NCI-H345 treated with DMSO at 0.1 percent for 48 hours (cell line): ENCODE measurements around the gene GPX5.
"Not testable (repeated sequence)": the region's sequence is repeated elsewhere in the genome, so short reads cannot be mapped to it uniquely, and the experiment has no call there.

ENCODE experiments used
- DNase-seq: peaks from one replicate; lab custom pipeline; 2025; ENCODE audit not compliant: unreplicated experiment; lab: John Stamatoyannopoulos, UW

Gene GPX5, protein sequence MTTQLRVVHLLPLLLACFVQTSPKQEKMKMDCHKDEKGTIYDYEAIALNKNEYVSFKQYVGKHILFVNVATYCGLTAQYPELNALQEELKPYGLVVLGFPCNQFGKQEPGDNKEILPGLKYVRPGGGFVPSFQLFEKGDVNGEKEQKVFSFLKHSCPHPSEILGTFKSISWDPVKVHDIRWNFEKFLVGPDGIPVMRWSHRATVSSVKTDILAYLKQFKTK

DNA sequence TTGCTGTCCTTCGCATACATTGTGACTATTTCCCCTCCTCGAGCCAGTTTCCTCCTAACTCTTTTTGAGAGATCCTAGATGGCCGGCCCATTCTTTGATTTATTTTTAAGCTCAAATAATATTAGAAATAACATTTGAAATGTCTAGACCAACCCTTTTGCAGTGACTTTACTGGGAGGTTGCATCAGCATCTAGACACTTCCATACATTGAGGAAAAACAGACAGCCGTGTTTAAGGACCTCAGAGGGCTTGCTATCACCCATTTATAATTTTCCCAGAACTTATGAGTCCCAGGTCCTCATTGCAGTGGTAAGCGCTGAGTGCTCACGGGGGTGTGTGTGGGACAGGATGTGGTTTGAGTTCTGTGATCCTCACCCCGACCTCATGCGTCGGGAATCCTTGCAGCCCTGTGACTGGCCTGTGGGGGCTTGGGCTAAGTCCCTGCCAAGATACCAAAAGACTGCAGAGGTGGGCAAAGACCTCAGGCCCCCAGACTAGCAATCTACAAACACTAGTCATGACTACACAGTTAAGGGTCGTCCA is at the start of gene GPX5:
GPX5 (plus strand) TSS at position 386 of the 544 bp plus-strand sequence; CDS start at position 519, 133 bp downstream.
- DNase-seq, result no peak

DNA sequence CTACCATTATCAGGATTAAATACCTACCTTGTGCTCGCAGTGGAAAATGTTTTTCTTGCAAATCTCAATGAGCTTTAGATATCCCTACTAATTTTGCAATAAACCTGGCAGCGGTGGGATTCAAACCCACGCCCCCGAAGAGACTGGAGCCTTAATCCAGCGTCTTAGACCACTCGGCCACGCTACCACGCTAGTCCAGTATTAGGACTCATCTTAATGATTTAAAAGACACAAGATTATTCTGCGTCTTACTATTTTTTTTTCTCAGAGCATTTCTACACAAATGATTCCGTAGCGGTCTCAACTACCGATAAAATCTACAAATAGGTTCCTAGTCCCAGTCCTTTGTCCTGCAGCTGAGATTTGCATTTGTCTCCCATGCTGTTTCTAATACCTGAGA is 47.2 kb upstream of the GPX5 start:
- DNase-seq, result no peak

DNA sequence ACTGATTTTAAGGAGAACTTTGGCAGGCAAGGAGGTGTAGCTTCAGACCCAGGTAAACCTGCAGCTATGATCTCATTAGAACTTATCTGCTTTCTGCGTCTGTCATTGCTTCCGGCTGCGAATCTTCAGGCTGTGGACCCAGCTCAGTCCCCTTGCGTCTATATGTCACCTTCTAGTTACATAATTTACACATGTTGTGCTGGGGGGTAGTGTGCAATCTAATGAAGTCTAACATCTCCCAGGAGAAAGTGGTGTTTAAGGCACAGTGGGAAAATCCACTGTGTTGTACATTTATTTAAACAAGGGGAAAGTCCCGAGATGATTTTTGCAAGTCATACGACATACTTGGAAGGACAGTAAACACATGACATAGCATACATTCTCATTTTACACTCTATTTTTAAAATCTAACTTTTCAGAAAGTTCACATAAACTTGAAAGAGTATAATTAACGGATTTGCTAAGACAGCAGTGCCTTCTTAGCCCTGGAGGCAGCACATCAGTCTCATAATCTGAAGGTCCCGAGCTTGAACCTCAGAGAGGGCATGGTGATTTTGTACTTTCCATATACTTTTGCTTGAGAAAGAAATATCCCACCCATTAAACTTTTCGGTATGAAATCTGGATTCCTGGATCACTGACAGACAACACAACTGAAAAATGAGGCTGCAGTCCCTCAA is 45.3 kb upstream of the GPX5 start:
- DNase-seq, result no peak

DNA sequence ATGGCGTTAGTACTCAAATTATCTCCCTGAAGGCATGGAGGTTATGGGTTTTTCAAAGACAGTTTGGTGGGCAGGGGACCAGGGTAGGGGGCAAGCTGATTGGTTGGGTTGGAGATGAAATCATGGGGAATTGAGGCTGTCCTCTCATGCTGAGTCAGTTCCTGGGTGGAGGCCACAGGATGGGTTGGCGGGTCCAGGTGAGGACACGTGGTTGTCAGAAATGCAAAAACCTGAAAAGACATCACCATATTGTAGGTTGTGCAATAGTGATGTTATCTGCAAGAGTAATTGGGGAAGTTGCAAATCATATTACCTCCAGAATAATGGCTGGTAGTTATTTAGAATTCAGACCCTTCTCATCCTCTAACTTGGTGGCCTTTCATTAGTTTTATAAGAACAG is 40.2 kb upstream of the GPX5 start:
- DNase-seq, result no peak

DNA sequence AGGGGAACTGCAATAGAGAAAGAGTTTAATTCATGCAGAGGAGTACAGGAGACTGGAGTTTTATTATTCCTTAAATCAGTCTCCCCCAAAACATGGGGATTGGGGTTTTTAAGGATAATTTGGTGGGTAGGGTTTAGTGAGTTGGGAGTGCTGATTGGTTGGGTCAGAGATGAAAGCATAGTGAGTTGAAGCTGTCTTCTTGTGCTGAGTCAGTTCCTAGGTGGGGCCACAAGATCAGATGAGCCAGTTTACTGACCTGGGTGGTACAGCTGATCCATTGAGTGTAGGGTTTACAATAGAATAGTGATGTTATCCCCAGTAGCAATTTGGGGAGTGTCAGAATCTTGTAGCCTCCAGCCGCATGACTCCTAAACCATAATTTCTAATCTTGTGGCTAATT is 39.1 kb upstream of the GPX5 start:
- no peak for DNase-seq

DNA sequence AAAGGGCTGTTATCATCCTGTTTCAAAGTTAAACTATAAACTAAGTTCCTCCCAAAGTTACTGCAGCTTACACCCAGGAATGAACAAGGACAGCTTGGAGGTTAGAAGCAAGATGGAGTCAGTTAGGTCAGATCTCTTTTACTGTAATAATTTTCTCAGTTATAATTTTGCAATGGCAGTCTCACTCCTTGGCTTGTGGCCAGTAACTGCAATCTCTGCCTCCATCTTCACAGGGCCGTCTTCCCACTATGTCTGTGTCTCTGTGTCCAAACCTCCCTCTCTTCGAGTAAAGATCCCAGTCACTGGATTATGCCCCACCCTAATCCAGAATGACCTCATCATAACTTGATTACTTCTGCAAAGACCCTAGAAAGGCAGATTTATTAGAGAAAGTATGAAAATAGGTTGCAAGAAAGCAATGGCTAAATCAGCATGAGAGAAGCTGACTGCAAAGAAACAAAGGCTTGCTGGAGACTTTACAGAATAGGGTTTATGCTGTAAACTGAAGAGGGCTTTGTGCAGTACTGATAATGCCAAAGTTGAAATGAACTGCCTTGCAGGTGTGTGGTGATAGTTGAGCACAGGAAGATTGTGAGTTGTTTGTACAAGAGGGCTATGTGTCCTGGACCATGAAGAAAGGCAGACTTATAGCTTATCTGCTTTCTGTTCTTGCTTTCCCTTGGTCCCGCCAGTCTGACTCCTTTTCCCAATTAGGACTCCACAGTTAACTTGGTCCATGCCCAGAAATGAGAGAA is 38.5 kb upstream of the GPX5 start:
- DNase-seq, result no peak

DNA sequence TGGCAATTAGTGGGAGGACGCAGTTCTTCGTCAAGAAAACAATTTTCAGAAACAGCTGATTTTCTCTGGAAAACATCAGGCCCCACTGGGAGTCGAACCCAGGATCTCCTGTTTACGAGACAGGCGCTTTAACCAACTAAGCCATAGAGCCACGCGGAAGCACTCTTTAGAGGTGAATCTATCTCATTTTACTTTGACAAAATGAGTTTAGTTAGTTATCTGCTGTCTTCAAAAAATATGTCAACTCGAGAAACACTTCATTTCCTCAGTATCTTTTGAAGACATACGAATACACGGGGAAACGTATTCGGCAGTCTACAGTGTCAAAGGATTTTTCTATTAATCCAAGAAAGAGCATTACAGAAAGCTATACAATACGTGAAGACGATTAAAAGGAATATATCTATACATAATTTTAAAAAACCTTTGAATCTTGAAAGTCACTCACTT is 36.7 kb upstream of the GPX5 start:
- no peak for DNase-seq

DNA sequence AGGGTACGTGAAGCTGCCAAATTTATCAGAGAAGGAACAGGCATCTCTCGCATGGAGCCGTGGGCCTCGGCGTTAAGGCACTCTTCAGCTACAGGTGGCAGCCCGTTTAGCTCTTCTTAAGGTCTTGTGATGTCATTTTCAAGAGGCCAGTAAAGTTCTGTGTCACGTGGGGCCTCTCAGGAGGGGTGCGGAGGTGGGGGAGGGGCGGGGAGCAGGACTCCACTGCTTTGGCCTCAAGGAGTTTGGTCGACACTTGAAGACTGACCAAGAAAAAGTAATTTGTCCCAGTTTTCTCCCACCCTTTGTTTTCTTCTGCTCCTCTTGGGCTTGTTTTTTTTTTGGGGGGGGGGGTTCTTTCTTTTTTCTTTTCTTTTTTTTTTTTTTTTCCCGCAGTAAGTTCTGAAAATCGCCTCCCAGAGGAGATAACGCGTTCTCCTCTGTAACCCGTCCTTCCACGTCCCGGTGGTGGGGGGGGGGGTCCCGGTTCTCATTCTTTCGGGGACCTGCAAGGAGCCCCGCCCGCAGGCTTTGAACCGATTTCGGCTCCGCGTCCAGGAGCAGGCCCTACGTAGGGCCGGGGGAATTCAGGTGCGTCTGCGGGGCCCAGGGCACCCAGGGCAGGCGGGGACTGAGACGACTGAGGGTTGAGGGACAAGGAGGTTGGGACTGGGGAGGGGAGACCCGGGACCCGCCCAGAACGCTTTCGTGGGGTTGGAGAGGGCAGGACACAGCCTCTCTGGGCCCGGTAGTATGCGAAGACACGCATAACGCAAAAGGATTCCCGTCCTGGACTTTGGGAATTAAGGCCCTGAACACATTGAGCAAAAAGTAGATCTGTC is 36.1 kb upstream of the GPX5 start:
- no peak for DNase-seq

DNA sequence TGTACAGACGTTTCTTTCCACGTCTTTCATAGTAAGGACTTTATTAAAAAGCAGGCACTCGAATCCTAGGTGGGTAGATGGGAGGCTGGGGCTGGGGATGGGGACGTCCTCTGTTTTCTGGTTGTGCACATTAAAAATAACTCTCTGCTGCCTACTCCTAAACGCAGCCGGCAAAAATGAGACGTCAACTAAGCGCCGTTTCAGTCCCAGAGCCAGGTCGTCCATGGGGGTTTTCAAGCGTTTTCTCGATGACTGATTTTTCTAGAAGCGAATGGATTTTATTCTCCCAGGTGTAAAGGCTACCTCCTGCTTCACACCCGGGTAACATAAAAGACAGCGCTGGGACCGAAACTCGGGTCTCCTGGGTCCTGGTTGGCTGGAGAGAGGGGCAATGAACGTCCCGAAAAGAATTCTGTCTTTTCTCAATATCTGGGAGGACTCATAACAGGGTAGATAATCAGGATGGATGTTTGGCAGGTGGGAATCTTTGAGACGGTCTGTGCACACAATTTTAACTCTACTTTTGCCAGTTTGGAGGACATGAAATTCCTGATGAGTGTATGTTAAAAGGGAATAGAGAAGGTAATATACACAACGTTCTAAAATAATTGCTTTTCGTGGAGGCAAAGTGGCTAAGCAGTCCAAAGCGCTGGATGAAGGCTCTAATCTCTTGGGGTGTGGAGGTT is 35.3 kb upstream of the GPX5 start:
- no peak for DNase-seq

DNA sequence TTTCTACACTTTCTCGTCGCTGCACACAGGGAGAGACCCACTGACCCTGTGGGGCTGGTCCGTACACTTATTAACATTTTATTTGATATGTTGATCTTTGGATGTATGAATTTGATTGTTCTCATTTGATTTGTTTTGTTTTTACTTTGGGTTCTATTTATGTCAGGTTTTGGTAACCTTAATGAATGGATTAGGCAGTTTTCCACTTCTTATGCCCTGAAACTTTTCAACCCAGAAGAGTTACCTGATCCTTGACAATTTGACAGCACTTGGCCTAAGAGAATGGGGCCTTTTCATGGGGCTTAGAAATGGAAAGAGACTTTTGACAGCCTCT is 33.7 kb upstream of the GPX5 start:
- no peak for DNase-seq

DNA sequence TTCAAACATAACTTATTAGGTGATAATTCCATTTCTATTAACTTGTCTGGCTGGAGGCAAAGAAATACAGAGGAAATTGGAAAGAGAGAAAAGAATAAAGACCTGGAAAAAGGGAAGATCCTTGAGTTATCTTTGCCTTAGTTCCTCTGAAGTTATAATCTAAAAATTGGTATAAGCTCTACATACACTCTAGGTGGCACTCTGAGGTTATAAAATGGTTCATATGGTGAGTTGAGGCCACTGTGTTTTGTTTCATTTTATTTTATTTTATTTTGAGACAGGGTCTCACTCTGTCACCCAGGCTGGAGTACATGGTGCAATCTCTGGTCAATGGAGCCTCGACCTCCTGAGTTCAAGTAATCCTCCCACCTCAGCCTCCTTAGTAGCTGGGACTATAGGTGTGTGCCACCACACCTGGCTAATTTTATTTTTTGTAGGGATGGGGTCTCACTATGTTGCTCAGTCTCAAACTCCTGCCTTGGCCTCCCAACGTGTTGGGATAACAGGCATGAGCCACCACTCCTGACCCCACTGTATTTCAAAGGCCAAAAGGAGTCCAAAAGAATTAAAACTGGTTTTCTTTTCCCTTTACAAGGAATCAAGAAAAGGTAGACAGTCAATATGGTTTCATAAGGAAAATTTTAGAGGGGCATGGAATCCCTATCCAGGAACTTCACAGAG is 29.4 kb upstream of the GPX5 start:
- no peak for DNase-seq

DNA sequence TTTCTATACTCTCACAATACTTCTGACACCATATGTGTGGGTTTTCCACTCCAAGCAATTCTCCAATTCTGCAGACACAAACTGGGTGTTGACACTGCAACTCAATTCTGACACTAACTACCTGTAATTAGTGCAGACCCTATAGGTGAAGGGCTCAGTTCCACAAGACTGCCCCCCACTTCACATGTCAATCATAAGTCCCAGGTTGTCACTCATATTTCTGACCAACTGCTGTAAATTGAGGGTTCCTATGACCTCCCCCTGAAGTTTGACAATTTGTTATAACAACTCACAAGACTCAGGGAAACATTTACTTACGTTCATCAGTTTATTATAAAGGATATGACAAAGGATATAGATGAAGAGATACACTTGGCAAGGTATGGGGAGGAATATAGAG is 28.4 kb upstream of the GPX5 start:
- DNase-seq, result no peak

DNA sequence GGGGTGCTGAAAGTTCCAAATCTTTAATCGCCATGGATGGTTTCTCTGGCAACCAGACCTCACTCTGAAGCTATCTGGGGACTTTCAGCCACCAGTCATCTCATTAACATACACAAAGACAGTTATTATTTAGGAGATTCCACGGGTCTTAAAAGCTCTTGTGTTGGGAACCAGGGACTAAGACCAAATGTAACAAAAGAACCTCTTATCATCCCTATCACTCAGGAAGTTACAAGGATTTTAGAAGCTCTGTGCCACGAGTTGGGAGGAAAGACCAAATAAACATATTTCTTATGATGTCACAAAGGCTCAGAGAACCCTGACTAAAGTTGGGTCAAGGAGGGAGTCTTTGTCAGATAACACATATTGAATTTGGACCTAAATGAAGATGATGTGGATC is 27.8 kb upstream of the GPX5 start:
- DNase-seq, result no peak

DNA sequence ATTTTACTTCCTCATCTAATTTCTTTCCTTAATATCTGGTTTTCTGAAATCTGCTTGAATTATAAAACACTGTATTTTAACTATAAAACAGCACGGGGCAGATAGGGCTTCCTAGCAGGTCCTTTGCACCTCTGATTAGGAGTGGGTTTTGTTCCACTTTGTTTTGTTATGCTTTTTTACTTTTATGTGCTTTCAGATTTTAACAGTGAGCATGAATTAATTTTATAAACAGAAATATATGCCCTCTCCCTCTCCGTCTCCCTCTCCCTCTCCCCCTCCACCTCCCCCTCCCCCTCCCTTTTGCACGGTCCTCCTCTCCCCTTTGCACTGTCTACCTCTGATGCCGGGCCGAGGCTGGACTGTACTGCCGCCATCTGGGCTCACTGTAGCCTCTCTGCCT is 24.4 kb upstream of the GPX5 start:
- no peak for DNase-seq

DNA sequence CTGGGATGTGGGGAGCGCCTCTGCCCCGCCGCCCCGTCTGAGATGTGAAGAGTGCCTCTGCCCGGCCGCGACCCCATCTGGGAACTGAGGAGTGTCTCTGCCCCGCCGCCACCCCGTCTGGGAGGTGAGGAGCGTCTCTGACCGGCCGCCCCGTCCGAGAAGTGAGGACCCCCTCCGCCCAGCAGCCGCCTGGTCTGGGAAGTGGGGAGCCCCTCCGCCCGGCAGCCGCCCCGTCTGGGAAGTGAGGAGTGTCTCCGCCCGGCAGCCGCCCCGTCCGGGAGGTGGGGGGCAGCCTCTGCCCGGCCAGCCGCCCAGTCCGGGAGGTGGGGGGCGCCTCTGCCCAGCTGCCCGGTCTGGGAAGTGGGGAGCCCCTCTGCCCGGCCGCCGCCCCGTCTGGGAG is 23.5 kb upstream of the GPX5 start:
- not testable (repeated sequence) for DNase-seq

DNA sequence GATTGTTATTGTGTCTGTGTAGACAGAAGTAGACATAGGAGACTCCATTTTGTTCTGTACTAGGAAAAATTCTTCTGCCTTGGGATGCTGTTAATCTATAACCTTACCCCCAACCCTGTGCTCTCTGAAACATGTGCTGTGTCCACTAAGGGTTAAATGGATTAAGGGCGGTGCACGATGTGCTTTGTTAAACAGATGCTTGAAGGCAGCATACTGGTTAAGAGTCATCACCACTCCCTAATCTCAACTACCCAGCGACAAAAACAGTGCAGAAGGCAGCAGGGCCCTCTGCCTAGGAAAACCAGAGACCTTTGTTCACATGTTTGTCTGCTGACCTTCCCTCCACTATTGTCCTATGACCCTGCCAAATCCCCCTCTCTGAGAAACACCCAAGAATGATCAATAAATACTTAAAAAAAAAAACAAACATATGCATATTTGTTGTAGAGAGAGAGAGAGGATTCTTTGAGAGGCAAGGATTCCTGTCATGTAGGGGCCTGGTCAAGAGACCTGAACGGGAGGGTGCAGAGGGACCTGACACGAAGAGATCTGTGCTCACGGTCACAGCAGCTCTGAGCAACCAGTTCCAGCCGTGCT is 22.9 kb upstream of the GPX5 start:
- DNase-seq, result not testable (repeated sequence)

DNA sequence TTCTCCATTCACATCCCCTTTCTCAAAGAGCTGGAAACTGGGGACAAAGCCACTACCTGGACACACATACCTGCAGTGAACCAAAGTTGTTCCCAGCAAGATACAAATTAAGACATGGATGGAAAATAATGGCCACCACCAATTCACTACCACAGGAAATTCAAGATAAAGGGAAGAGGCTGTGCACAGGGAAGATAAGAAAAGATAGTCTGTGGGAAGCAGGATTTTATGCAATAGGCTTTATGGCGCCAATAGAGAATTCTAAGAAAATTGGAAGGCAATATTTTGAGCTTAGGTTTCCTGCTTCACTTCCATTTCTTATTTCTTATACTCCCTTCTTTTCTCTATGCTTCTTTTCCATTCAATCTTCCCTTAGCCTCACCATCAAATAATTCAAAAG is 19.9 kb upstream of the GPX5 start:
- no peak for DNase-seq

DNA sequence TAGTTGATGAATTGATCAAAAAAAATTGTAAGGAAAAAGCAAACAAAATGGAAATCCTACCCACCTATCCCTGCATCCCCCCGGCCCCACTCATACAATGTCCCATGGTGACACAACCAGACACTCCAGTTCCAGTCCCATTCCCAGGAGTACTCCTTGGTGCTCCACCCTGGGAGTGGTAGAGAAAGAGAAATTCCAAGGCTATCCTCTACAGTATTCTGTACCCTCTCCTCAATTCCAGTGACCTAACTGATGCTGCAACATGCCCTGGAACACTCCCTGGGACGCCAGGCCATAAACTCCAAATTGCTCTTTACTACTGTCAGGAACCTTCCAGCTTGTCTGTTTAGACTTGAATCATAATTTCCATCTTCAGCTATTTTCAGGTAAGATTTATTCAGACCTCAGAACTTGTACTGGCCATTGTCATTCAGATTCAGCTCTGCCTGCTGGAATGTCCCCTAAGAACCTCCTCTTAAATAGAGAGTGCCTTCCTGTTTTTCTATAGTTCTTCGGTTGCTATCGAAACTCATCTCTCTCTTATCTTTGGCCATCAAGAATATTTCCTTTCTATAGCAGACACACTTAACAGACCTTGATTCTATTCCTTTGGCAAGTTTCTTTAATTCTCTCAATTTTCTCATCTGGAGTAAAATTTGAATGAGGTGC is 18.7 kb upstream of the GPX5 start:
- DNase-seq, result no peak
